Small intestine (tissue), 7 donors: ENCODE measurements around the gene ZNRF3. TPM values are rescaled to one million over a fixed set of nuclear protein-coding genes. Genes with fewer than 3 reads are reported as not detected.

Experiments used
- DNase-seq, 2 donors: peaks; one replicate each; pipeline versions ENCODE4 v3.0.0 to v3.0.0-alpha.2; 2013
- FAIRE-seq: peaks from 2 replicates; lab custom pipeline; 2012; peaks lifted over from hg19 to GRCh38; lab: Jason Lieb, UNC
- H3K27ac ChIP-seq, 3 donors: one replicate each; pipeline ENCODE4 v1.5.1; 2013; ENCODE audit warnings: low read length in 2 of 3, mild to moderate bottlenecking in 2 of 3, control low read depth in 1 of 3, inconsistent platforms in 1 of 3, low read depth in 1 of 3, moderate library complexity in 1 of 3
- H3K27me3 ChIP-seq, 3 donors: one replicate each; pipeline ENCODE4 v1.6.1; 2013; ENCODE audit warnings: low read length in 3 of 3, inconsistent platforms in 1 of 3; ENCODE audit not compliant: control insufficient read depth in 3 of 3, insufficient read depth in 3 of 3
- H3K36me3 ChIP-seq, 3 donors: one replicate each; pipeline ENCODE4 v1.6.1; 2013; ENCODE audit warnings: low read length in 3 of 3, inconsistent platforms in 1 of 3, low read depth in 1 of 3, mild to moderate bottlenecking in 1 of 3, moderate library complexity in 1 of 3; ENCODE audit not compliant: control insufficient read depth in 3 of 3, insufficient read depth in 2 of 3
- H3K4me1 ChIP-seq, 3 donors: one replicate each; pipeline ENCODE4 v1.6.1; 2013; ENCODE audit warnings: low read length in 2 of 3, inconsistent platforms in 1 of 3, low read depth in 1 of 3, mild to moderate bottlenecking in 1 of 3, moderate library complexity in 1 of 3; ENCODE audit not compliant: control insufficient read depth in 3 of 3, insufficient read depth in 2 of 3
- H3K4me3 ChIP-seq, 3 donors: one replicate each; pipeline ENCODE4 v1.5.1; 2013; ENCODE audit warnings: low read length in 3 of 3, control low read depth in 1 of 3, inconsistent platforms in 1 of 3, low read depth in 1 of 3, mild to moderate bottlenecking in 1 of 3, moderate library complexity in 1 of 3
- H3K9me3 ChIP-seq, 2 donors: one replicate each; pipeline ENCODE4 v1.6.1; 2013; ENCODE audit warnings: low read depth in 1 of 2, low read length in 1 of 2; ENCODE audit not compliant: control insufficient read depth in 2 of 2, insufficient read depth in 1 of 2
- WGBS, 3 donors: extraction: QIAGEN DNeasy Blood & Tissue Kit; methylation state at CpG; one replicate each; pipeline ENCODE4 v1.1.7; 2013; 5-methylcytosine and 5-hydroxymethylcytosine counted together
- polyA plus RNA-seq, 4 donors: library from polyadenylated mRNA; stranded (reverse) in 3 of 4; unstranded in 1 of 4; fragments of 200-250 nt in 3 of 4; fragments of 120-200 nt in 1 of 4; gene quantifications; one replicate each; pipeline versions ENCODE4 v1.2.1 to v1.2.3, GENCODE V29; 2013
- donor health status: healthy with polysubstance abuse.
- donor health status: control.
- donor health status: control.
- donor health status: Bipolar disorder and iron deficiency.
- donor health status: healthy.

Gene ZNRF3
- polyA plus RNA-seq, 4 donors, result 0.22 to 9.1 (median 4.2) TPM

DNA sequence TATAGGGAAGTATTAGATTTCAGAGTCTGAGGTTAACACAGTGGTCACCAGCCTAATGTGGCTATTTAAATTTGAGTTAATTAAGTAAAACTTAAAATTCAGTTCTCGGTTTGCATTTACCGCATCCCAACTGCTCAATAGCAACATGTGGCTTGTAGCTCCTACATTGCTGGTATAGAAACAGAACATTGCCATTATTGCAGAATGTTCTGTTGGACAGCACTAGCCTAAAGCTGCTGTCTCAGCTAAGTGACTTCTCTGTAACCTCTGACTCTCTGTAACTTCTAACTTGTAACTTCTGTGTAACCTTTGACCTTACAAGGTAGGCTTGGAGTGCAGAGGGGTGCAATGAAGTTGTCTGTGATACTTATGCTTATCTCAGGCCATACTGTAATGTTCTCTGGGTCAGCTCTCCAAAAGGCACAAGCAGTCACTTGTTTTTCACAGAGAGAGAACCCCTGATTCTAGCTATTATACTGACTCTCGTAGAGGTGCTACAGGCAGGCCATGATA lies 78.7 kb downstream of the ZNRF3 start:
- no peaks in the 10 kb centered on the region for H3K9me3 ChIP-seq
- H3K27me3 ChIP-seq, result peaks cover 0 to 6% (median 0%) of the 10 kb centered on the region in 3 donors
- no peak for FAIRE-seq
- peaks cover 0 to 11% (median 0%) of the 10 kb centered on the region in 3 donors for H3K36me3 ChIP-seq
- H3K4me3 ChIP-seq, result no peak overlapping the region
- H3K4me1 ChIP-seq, result peaks cover 0 to 10% (median 0%) of the 10 kb centered on the region in 3 donors
- WGBS, 3 donors, result 91 to 95% (median 94%) methylated on average over 3 of the region's 3 CpGs
- H3K27ac ChIP-seq, result no peak overlapping the region
- no peak for DNase-seq

DNA sequence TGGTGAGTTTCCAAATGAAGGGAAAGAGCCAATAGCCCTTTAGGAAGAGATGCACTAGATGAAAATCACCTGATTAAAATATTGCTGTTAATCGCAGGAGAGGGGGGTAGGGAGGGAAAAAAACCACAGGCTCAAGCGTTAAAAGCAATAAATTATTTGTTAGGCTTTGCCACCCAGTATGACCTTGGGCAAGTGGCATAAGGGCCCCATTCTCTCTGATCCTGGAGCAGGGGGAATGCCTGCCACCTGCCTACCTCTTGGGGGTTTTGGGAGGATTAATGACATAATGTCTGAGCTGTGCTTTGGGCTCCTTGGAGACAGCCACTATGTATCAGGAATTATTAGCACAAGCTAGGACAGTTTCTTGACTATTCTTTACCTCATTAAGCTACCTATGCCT lies 80.0 kb downstream of the ZNRF3 start:
- WGBS, 3 donors, result 7 to 64% (median 39%) methylated on average over 2 of the region's 2 CpGs
- DNase-seq, result no peak
- peaks cover 0 to 11% (median 0%) of the 10 kb centered on the region in 3 donors for H3K36me3 ChIP-seq
- H3K4me1 ChIP-seq, result peaks cover 0 to 10% (median 0%) of the 10 kb centered on the region in 3 donors
- FAIRE-seq, result no peak
- peaks cover 0 to 5% (median 0%) of the 10 kb centered on the region in 3 donors for H3K27me3 ChIP-seq
- H3K27ac ChIP-seq, result no peak overlapping the region
- H3K4me3 ChIP-seq, result no peak overlapping the region
- no peaks in the 10 kb centered on the region for H3K9me3 ChIP-seq

DNA sequence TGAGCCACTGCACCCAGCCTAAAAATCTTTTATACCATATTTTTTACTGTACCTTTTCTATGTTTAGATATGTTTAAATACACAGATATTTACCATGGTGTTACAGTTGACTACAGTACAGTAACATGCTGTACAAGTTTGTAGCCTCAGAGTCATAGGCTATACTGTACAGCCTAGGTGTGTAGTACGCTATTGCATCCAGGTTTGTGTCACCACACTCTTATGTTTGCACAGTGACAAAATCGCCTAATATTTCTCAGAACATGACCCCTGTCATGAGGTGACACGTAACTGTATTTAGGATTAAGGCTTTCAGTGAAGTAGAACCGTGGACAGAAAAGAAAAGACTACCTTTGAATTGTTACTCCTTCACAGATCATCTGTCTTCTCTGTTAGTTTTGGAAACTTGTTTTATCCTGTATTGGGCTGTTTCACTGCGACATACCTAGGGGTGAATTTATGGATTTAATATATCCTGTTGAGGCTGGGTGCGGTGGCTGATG lies 83.8 kb downstream of the ZNRF3 start:
- H3K27ac ChIP-seq, result no peak overlapping the region
- FAIRE-seq, result no peak
- 90 to 91% (median 90%) methylated on average over 6 of the region's 6 CpGs for WGBS, 3 donors
- no peaks in the 10 kb centered on the region for H3K27me3 ChIP-seq
- DNase-seq, result no peak
- H3K4me3 ChIP-seq, result no peak overlapping the region
- peaks cover 0 to 12% (median 0%) of the 10 kb centered on the region in 3 donors for H3K36me3 ChIP-seq
- H3K9me3 ChIP-seq, result no peaks in the 10 kb centered on the region
- peaks cover 0 to 6% (median 2%) of the 10 kb centered on the region in 3 donors for H3K4me1 ChIP-seq

DNA sequence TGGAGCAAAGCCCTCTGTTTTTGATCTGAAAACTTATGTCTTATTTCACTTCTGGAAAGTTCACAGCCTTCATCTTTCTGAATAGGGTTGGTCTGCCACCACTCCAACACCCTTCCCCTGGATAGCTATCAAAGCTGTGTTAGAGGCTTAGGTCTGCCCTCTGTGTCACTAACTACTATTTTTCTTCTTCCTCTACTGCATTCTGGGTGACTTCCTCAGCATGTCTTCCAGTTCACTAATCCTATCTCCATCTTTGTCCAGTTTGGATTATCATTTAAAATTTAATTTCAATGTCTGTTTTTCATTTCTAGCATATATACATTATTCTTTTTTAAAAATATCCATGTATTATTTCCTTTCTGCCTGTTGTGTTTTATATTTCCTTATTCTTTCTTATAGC lies 84.6 kb downstream of the ZNRF3 start:
- no peak overlapping the region for H3K27ac ChIP-seq
- H3K36me3 ChIP-seq, result peaks cover 0 to 12% (median 0%) of the 10 kb centered on the region in 3 donors
- H3K27me3 ChIP-seq, result no peaks in the 10 kb centered on the region
- peaks cover 0 to 2% (median 2%) of the 10 kb centered on the region in 3 donors for H3K4me1 ChIP-seq
- FAIRE-seq, result no peak
- no peak for DNase-seq
- H3K4me3 ChIP-seq, result no peak overlapping the region
- no peaks in the 10 kb centered on the region for H3K9me3 ChIP-seq

- FAIRE-seq, result no peak
Observed at GRCh38 chr22:28969401-28970168, 86.2 kb downstream of the ZNRF3 start.

GRCh38 chr22:28973352-28973751 lies 90.0 kb downstream of the ZNRF3 start:
- Histone ChIP-seq H3K4me3 (no peak overlapping the region), H3K9me3 (no peaks in the 10 kb centered on the region), H3K4me1 (peaks cover 0 to 10% (median 2%) of the 10 kb centered on the region in 3 donors), H3K27me3 (no peaks in the 10 kb centered on the region), H3K36me3 (peaks cover 0 to 7% (median 0%) of the 10 kb centered on the region in 3 donors), H3K27ac (no peak overlapping the region)
- DNase-seq (no peak), FAIRE-seq (no peak)
- 77 to 82% (median 78%) methylated on average over 3 of the region's 3 CpGs for WGBS, 3 donors

More at GRCh38 chr22:28969401-28970168, 86.2 kb downstream of the ZNRF3 start:
- Histone ChIP-seq H3K9me3 (no peaks in the 10 kb centered on the region), H3K4me3 (no peak overlapping the region), H3K36me3 (peaks cover 0 to 10% (median 0%) of the 10 kb centered on the region in 3 donors), H3K4me1 (peaks cover 0 to 2% (median 2%) of the 10 kb centered on the region in 3 donors), H3K27ac (no peak overlapping the region), H3K27me3 (no peaks in the 10 kb centered on the region)
- peak in 1 of 2 donors; percentile 39 for DNase-seq
- 79 to 92% (median 83%) methylated on average over 2 of the region's 2 CpGs for WGBS, 3 donors

GRCh38 chr22:28977060-28977459 lies 93.7 kb downstream of the ZNRF3 start:
- no peaks in the 10 kb centered on the region for H3K27me3 ChIP-seq
- peaks cover 0 to 3% (median 0%) of the 10 kb centered on the region in 3 donors for H3K36me3 ChIP-seq
- H3K27ac ChIP-seq, result no peak overlapping the region
- no peak for FAIRE-seq
- H3K4me3 ChIP-seq, result no peak overlapping the region
- H3K4me1 ChIP-seq, result peaks cover 3 to 17% (median 5%) of the 10 kb centered on the region in 3 donors
- no peak for DNase-seq
- H3K9me3 ChIP-seq, result no peaks in the 10 kb centered on the region
- 45 to 58% (median 53%) methylated on average over 4 of the region's 4 CpGs for WGBS, 3 donors

GRCh38 chr22:28977481-28977971 lies 94.2 kb downstream of the ZNRF3 start:
- DNase-seq, result peak in 1 of 2 donors; percentile 63
- H3K4me3 ChIP-seq, result no peak overlapping the region
- H3K27me3 ChIP-seq, result no peaks in the 10 kb centered on the region
- peak overlapping the region in 1 of 3 donors; percentile 22 for H3K27ac ChIP-seq
- peaks cover 3 to 17% (median 5%) of the 10 kb centered on the region in 3 donors for H3K4me1 ChIP-seq
- WGBS, 3 donors, result 16 to 35% (median 20%) methylated on average over 5 of the region's 5 CpGs
- H3K9me3 ChIP-seq, result no peaks in the 10 kb centered on the region
- FAIRE-seq, result no peak
- peaks cover 0 to 3% (median 0%) of the 10 kb centered on the region in 3 donors for H3K36me3 ChIP-seq
